IPS-20b (cell line): ENCODE data around the gene HOXC12.

ENCODE experiments used
- H3K27ac ChIP-seq: one replicate; pipeline ENCODE4 v1.5.1; 2013; ENCODE audit warnings: low read length
- H3K27me3 ChIP-seq: 2 replicates; pipeline ENCODE4 v1.6.1; 2013; ENCODE audit warnings: mild to moderate bottlenecking, low read length, inconsistent platforms; ENCODE audit not compliant: insufficient read depth
- H3K36me3 ChIP-seq: 2 replicates; pipeline ENCODE4 v1.6.1; 2013; ENCODE audit warnings: low read depth, mild to moderate bottlenecking, inconsistent platforms, low read length, moderate library complexity; ENCODE audit not compliant: insufficient read depth
- H3K4me1 ChIP-seq: 2 replicates; pipeline ENCODE4 v1.6.1; 2013; ENCODE audit warnings: mild to moderate bottlenecking, control low read depth, inconsistent platforms, low read length, moderate library complexity; ENCODE audit not compliant: insufficient read depth
- H3K4me3 ChIP-seq: 2 replicates; pipeline ENCODE4 v1.5.1; 2013; ENCODE audit warnings: mild to moderate bottlenecking, low read length, inconsistent platforms
- H3K9ac ChIP-seq: 2 replicates; pipeline ENCODE4 v1.6.1; 2013; ENCODE audit warnings: low read depth, mild to moderate bottlenecking, inconsistent platforms, low read length, moderate library complexity
- H3K9me3 ChIP-seq: 2 replicates; pipeline ENCODE4 v1.6.1; 2013; ENCODE audit warnings: mild to moderate bottlenecking, low read depth, low read length, inconsistent platforms; ENCODE audit not compliant: insufficient read depth

Gene HOXC12, protein sequence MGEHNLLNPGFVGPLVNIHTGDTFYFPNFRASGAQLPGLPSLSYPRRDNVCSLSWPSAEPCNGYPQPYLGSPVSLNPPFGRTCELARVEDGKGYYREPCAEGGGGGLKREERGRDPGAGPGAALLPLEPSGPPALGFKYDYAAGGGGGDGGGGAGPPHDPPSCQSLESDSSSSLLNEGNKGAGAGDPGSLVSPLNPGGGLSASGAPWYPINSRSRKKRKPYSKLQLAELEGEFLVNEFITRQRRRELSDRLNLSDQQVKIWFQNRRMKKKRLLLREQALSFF

DNA sequence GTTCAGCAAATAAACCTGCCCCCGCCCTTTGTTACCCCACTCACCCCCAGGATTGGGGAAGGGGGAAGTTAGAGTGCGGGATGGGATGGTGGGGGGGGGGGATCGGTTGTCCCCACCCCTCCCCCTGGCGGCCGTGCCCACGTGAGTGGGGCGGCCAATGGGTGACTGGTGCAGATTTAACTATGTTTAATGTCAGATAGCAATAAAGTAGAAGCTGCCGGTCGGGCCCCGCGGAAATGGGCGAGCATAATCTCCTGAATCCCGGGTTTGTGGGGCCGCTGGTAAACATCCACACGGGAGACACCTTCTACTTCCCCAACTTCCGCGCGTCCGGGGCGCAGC, at the start of gene HOXC12:
Gene HOXC12 (plus strand): TSS at position 210 of the 342 bp plus-strand sequence. CDS start 27 bp downstream, at position 237.
- H3K4me1 ChIP-seq, result no peaks in the 10 kb centered on the region
- H3K27me3 ChIP-seq, result peaks cover 100% of the 10 kb centered on the region
- H3K36me3 ChIP-seq, result no peaks in the 10 kb centered on the region
- H3K4me3 ChIP-seq, result no peak within 1 kb of the TSS
- H3K9me3 ChIP-seq, result peaks cover 8% of the 10 kb centered on the region; the same call in 1 of the 2 replicates
- H3K9ac ChIP-seq, result no peak within 1 kb of the TSS
- H3K27ac ChIP-seq, result no peak within 1 kb of the TSS

DNA sequence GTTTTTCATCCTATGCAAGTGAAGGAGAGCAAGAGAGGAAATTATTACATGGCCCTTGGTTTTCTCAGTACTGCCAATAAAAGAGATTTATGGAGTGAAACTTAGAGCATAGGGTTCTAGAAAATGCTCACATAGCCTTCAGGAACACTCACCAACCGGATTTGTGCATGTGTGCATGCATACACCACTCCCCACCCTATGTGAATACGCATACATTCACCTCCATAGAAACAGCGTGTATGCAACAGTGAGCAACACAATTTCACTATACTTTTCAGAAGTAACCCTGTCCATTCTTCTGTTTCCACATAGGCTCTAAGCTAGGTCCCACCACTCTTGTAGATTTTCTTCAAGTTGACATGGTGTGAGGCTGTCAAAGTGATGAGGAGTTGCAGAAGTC, 47.6 kb upstream of the HOXC12 start:
- Histone ChIP-seq H3K36me3 (no peaks in the 10 kb centered on the region), H3K27me3 (peaks cover 71% of the 10 kb centered on the region), H3K4me1 (no peaks in the 10 kb centered on the region)

DNA sequence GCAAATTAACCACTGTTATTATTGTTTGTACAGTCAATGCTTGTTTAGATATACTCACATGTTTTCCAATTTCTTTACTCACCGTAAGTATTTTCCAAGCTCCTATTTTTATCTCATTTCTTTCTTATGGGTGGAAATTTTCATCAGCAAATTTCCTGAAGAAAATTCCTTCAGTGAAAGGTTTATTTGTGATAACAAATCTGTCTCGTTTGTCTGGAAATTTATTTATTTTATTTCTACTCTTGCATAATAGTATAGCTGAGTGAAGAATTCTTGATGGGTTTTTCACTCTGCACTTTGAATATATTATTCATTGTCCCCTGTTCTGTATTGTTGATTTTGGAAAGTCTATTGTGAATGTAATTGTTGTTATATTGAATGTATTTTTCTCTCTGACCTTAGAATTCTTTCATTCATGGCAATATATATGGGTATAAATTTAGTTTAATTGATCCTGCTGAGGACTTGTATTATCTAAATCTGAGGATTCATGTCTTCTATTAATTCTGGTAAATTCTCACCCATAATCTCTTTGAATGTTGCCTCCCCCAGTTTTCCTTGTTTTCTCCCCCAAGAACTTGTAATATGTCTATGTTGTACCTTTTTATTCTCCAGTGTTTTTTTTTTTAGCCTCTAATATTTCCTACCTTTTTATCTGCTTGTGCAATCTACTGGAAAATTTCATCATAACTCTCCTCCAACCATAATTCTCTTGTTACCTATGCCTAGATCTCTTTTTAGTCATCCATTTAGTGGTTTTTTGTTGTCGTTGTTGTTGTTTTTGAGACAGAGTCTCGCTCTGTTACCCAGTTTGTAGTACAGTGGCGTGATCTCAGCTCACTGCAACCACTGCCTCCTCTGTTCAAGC, 37.7 kb upstream of the HOXC12 start:
- Histone ChIP-seq H3K9ac (no peak overlapping the region), H3K27me3 (peaks cover 83% of the 10 kb centered on the region), H3K4me3 (no peak overlapping the region), H3K9me3 (no peaks in the 10 kb centered on the region), H3K36me3 (no peaks in the 10 kb centered on the region), H3K27ac (no peak overlapping the region), H3K4me1 (no peaks in the 10 kb centered on the region)

More for the DNA sequence above, 47.6 kb upstream of the HOXC12 start:
- Histone ChIP-seq H3K27ac (no peak overlapping the region), H3K9ac (no peak overlapping the region), H3K9me3 (no peaks in the 10 kb centered on the region), H3K4me3 (no peak overlapping the region)

DNA sequence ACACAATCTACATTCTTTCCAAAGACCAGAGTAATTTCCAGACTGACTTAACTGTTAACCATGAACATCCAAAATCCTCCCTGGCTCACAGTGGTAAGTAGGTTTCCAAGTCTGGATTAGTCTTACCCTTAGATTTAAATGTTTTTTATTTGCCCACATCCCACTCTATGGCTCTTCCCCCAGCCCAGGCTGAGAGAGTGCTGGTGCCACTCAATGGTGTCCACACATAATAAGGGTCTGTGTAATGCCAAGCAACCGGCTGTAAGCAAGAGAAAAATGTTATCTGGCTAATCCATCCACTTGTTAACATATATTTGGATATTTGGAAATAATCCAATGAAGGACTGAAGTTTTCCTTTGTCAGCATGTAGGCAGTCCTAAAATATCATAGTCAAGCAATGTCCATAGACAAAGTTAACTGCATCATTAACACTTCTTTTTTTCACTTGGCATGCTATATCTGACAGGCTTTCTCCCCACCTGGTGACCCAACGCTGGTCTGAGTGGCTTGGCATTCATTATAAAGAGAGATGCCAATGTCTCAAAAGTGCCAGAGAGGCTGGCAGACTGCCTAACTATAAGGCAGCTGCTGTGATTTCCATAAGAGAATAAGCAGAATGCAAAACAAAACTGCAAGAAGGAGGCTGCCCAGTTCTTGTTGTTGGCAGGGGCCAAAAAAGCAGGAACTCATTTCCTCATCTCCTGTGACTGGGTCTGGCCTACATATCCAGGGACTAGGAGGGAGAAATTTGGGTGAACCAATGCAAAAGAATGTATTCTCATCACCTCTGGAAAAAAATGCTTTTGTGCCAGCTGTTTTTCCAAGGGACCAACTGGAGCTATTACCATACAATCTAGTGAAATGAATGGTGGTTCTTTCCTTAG, 29.9 kb upstream of the HOXC12 start:
- H3K9ac ChIP-seq, result no peak overlapping the region
- peaks cover 3% of the 10 kb centered on the region; the same call in 1 of the 2 replicates for H3K9me3 ChIP-seq
- no peaks in the 10 kb centered on the region for H3K36me3 ChIP-seq
- no peak overlapping the region for H3K27ac ChIP-seq
- no peaks in the 10 kb centered on the region for H3K4me1 ChIP-seq
- H3K27me3 ChIP-seq, result peaks cover 100% of the 10 kb centered on the region
- no peak overlapping the region for H3K4me3 ChIP-seq

DNA sequence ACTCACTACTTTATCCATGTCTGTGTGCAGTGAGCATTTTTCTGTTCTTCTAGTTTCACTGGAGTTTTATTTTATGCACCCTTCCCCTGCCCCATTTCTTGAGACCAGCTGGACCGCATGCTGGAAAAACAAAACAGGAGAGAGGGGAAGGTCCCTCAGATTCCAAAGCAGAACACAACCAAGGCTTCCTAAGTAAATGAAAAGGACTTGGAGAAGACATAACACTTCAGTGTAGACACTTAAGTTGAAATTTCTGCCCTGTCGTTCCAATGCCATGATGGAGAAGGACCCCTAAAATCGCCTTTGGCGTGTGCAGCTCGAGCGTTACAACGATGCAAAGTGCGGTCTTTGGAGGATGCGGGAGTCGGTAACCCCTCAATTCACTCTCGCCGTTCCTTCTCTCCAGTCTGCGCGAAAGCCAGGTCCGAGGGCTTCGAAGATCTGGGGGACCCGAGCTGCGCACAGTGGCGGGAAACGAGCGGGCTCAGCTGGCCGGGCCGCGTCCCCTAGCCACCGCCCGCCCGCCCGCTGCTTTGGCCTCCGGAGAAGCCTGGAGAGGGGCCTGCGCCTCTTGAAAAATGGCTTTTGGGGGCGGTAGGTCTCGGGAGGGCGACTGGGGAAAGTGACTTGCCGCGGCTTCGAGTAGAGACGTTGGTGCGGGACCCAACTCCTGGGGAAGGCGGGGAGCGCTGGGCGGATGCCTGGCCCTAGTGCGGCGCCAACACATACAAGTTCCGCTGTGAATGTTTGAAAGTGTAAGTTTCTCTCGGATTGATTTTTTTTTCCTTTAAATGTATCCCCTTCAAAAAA, 27.3 kb upstream of the HOXC12 start:
- no peak overlapping the region for H3K4me3 ChIP-seq
- peaks cover 3% of the 10 kb centered on the region; the same call in 1 of the 2 replicates for H3K9me3 ChIP-seq
- H3K27ac ChIP-seq, result no peak overlapping the region
- H3K4me1 ChIP-seq, result no peaks in the 10 kb centered on the region
- no peak overlapping the region for H3K9ac ChIP-seq
- peaks cover 100% of the 10 kb centered on the region for H3K27me3 ChIP-seq
- no peaks in the 10 kb centered on the region for H3K36me3 ChIP-seq

DNA sequence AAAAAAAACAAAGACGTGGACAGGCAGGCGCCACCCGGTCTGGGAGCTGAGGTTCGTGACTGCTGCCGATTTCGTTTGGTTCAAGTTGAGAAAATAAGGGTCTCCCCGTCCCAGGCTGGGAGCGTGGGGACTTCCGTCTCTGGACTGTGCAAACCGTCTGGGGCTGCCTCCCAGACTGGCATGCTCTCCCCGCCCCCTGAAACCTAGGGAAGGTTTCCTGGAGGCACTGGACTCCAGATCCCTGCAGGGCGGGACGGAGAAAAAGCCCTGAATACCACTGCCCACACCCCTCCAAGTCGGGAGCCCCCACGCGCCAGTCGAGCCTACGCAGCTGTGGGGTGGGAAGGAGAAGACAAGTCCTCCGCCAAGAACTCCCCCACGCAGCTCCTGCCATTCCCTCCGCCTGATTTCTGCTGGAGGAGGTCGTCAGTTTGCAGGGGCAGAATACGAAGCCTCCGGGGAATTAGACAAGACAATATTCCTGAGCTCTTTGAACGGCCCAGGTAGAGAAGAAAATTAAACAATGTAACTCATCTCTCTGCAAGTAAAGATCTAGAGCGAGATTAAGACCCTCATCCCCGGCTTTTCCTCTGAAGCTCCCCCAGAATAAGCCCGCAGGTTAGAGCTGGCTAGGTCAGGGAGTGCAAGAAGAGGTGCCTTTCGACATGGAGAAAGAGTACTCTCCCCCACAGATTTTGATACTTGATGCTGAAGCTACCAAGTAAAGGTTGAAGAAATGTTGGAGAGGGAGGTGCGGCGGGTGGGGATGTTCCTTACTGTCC, 26.5 kb upstream of the HOXC12 start:
- Histone ChIP-seq H3K9ac (no peak overlapping the region), H3K4me1 (no peaks in the 10 kb centered on the region), H3K36me3 (no peaks in the 10 kb centered on the region), H3K27ac (no peak overlapping the region), H3K4me3 (no peak overlapping the region), H3K9me3 (peaks cover 3% of the 10 kb centered on the region; the same call in 1 of the 2 replicates), H3K27me3 (peaks cover 100% of the 10 kb centered on the region)

DNA sequence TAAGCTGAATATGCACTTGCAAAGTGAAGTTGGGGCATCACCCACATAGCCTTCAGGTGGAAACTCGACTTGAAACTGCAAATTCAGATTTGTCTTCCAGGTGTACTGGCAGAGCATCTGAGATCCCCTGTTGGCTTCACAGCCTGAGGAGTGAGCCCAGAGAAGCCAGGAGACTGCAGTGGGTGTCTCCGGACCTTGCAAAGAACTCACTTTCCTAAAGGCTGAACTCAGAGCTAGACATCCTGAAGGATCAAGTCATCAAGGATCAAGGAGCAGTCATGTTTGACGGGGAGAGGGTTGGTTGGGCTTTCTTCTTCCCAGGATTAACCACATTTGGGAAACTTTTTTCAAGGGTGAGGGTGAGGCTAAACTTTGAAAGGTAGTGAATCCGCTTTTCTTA, 25.2 kb upstream of the HOXC12 start:
- peaks cover 100% of the 10 kb centered on the region for H3K27me3 ChIP-seq
- H3K9me3 ChIP-seq, result peaks cover 3% of the 10 kb centered on the region; the same call in 1 of the 2 replicates
- no peak overlapping the region for H3K27ac ChIP-seq
- H3K4me1 ChIP-seq, result no peaks in the 10 kb centered on the region
- no peaks in the 10 kb centered on the region for H3K36me3 ChIP-seq
- no peak overlapping the region for H3K9ac ChIP-seq
- no peak overlapping the region for H3K4me3 ChIP-seq

DNA sequence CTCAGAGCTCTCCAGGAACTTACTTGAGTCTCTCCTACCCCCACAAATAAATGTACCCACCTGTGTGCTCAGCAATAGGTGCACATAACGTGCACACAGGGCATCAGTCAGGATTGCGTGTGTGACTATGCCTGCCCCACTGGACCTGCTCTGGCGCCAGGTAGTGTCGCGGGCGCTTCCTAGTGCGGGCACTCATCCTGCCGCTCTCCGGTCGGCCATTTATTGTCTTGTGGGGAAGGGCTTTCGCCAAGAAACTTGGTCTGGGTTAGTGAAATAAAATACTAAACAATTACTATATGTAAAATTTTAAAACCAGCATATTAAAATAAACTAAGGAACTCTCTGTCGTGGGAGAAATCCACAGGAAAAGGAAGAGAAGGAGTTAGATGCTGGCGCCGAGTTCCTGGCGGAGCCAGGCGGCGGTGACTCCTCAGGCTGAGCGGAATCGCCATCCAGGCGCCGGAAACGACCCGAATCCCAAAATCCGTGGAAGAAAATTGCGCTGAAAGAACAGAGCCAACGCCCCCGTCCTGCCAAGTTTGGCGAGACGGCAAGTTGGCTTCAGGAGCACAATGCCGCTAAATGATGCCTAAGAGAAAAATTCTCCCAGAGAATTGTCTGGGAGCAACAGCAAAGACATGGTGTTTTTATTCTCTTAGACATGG, 24.0 kb upstream of the HOXC12 start:
- Histone ChIP-seq H3K4me3 (no peak overlapping the region), H3K4me1 (no peaks in the 10 kb centered on the region), H3K36me3 (no peaks in the 10 kb centered on the region), H3K27me3 (peaks cover 100% of the 10 kb centered on the region), H3K9ac (no peak overlapping the region), H3K9me3 (peaks cover 3% of the 10 kb centered on the region; the same call in 1 of the 2 replicates), H3K27ac (no peak overlapping the region)

DNA sequence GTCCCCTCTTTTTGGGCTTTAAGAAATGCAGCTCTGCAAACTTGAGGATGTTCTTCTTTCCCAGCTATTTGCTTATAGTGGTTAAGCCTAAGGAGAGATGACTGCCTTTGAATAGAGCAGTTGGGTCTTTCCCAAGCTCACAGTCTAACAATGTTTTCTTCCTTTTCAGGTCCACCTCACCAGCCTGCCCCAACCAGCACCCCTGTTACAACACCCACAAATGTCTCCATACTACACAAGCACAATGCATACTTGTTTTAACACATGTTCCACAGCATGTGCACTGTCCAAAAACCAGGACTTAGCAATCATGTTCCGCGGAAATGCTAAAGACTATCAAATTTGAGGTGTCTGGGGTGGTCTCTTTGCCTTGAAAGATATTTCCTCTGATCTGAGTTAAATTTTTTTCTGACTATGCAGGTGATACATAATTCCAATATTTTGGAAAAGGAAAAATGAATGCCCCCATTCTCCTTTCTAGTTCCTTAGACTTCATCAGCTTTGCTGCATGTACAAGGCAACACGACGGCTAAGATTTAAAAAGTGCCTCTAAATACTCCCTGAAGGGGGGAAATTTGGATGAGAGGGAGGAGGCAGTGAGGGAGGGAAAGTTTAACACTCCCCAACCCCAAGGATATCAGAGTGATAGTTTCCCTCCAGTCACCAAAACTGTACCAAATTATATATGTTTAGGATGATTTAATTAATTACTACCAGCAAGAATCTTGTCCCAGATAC, 22.7 kb upstream of the HOXC12 start:
- Histone ChIP-seq H3K4me3 (no peak overlapping the region), H3K36me3 (no peaks in the 10 kb centered on the region), H3K9ac (no peak overlapping the region), H3K27ac (no peak overlapping the region), H3K27me3 (peaks cover 100% of the 10 kb centered on the region), H3K9me3 (peaks cover 3% of the 10 kb centered on the region; the same call in 1 of the 2 replicates), H3K4me1 (no peaks in the 10 kb centered on the region)
